Measurements from ENCODE around the gene PVALEF.

Gene PVALEF

DNA sequence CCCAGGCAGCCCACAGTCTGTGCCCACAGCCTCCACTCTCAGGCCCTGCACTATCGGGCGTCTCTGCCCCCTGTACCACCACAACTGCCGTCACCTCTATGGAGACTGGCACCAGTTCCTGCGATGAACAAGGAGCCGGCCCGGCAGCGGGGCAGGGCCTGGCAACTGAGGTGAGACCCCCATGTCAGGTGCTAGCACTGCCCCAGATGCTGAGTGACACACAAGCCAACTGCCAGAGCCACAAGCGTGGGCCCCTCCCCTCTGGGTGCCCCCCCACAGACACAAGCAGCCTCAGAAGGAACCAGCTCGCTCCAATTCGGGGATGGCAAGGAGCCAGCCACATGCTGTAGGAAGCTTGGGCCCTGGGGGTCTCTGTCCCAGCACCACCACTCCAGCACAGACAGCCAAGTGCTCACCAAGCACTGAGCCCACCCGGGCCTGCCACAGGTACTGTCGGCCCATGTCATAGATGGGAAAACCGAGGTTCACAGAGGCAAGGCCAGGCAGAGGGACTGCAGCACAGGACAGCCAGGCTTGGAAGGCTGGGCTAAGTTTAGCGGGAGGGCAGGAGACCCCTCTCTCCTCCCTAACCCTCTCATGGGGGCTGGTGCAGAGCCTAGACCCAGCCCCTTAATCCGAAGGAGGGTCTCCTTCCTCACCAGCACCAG lies 1.5 kb upstream of the PVALEF start:
- no peak for DNase-seq

DNA sequence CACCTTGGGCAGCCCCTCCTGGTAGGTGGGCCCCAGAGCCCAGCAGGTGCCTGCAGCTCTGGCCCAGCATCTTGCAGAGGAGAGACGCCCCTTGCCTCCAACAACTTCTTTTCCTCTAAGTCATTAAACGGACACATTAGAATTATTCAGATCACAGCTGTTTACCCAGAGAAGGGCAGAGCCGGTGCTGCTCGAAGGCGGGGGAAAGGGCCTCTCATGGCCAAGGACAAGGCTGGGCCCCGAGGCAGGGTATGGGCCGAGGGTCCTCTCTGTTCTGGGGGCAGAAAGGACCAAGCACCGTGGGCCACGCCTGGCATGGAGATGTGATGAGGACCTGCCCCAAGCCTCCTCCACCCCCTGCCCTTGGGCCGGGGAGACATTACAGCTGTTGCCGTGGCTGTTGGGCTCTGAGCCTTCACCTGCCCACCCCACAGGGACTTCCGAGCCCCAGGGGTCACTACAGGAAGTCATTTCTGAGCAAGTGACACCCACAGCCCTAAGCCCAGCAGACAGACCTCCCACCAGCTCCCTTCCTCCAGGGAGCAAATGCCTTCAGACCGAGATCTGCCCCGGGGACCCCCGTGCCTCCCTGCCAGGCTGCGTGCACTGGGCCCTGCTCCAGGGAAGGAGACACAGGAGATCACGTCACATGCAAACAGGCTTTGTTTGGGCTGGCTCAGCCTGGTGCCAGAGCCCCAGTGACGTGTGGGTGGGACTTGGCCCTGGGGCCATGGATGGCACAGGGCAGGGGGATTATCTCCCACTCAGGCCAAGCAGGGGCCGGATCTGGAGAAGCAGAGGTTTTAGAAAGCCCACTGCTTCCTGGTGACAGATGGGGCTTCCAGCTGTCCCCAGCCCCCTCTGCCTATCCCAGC lies 699 bp upstream of the PVALEF start:
- DNase-seq = no peak

DNA sequence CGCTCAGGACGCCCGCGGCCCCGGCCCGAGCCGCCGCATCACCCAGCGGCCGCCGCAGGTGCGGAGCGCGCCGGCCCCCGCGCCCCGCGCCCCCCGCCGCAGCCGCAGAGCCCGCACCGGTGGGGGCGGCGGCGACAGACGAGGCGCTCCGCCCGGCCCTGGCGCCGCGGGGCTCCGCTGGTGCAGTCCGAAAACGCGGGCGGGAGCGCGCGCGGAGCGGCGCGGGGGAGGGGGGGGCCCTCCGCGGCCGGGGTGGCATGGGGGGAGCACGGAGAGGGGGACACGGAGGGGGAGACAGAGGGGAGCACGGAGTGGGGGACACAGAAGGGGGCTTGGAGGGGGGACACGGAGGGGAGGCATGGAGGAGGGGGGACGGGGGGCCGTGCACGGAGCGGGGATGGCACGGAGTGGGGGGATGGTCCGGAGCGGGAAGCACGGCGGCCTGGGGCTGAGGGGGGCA lies 756 bp downstream of the PVALEF start, which contains the start of gene AATK:
Gene AATK (minus strand): TSS at position 189 of the 460 bp plus-strand sequence. CDS start 229 bp downstream, outside the sequence.
- DNase-seq = no peak

DNA sequence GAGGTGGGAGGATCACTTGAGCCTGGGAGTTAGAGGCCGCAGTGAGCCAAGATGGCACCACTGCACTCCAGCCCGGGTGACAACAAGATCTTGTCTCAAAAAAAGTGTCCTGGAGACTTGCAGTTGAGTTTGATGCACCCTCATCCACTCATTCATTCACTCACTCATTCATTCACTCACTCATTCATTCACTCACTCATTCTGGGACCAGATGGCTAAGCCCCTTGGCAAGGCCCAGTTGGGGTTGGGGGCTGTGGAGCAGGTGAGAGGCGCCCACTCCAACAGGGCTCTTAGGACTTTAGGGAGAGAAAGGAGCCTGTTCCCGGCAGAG lies 1.9 kb downstream of the PVALEF start:
- DNase-seq = no peak

DNA sequence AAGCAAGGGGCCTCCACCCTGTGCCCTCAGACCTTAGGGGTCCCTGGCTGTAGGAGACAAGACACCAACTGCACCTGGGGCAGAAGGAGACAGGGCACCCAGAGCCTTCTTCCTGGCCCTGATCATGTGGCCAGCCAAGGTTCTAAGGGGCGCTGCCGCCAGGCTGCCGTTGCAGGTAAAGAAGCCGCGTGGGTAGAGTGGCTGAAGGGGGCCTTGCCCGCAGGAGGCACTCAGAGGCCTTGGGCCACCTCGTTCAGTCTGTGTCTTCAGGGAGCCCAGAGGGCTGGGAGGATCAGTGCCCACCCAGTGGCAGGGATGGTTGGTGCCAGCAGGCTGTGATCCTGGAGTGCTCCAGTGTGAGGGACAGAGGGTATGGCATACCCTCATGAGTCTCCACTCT lies 2.3 kb downstream of the PVALEF start:
- DNase-seq = no peak

DNA sequence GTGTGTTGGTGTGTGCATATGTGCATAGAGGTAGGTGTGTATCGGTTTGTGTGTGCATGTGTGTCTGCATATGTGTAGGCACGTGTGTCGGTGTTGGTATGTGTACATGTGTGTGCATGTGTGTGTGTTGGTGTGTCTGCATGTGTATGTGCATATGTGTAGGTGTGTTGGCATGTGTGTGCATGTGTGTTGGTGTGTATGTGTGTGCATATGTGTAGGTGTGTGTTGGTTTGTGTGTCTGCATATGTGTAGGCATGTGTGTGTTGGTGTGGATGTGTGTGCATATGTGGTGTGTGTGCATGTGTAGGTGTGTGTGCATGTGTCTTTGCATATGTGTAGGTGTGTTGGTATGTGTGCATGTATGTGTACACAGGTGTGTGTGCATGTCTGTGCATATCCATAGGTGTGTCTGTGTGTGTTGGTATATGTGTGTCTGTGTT lies 4.6 kb downstream of the PVALEF start:
- no peak for DNase-seq

DNA sequence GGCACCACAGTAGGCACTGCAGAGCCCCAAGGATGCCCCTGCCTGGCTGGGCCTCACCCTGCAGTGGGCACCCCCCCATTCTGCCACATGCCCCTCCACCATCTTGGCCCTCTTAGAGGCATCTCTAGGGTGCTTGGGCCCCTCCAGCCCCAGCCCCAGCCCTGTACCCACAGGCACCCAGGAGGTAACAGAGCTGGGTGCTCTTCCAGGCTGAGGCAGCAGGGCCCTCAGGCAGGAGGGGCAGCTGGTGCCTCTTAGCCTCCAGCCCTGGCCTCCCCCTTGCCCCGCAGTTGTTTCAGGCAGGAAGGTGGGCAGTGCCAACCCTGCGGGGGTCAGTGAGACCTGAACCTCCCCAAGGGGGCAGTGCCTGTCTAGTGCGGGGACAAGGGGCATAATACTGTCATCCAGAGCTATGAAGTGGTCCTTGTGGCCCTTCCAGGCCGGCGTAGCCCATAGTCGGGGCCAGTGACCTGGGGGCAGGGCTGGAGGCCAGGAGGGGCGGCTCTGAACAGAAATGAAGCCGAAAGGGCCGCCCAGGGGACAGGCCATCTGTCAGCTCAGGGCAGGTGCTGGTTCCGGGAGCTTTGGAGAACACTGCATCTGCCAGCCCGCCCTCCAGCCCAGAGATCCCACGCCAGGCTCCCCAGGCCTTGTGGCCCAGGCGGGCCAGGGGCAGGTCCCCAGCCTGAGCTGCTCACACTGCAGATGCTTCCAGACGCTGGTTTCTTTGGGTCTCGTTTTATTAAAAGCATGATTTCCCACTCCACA lies 5.6 kb downstream of the PVALEF start:
- no peak for DNase-seq

DNA sequence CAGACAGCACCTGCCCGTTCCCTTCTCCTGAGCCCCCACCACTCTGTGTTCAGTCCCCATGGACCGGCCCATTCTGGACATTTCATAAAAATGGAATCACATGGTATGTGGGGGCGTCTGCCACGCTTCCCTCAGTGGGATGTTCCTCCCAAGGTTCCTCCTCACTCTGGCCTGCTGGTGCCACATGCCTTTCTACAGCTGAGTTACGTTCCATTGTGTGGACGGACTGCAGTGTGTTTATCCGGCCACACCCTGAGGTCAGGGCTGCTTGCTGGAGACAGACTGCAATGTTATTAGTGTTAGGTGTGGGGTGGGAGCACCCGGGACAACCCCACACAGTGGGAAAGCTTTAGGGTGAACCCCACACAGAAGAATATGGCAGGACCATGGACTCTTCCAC lies 6.6 kb downstream of the PVALEF start:
- no peak for DNase-seq

DNA sequence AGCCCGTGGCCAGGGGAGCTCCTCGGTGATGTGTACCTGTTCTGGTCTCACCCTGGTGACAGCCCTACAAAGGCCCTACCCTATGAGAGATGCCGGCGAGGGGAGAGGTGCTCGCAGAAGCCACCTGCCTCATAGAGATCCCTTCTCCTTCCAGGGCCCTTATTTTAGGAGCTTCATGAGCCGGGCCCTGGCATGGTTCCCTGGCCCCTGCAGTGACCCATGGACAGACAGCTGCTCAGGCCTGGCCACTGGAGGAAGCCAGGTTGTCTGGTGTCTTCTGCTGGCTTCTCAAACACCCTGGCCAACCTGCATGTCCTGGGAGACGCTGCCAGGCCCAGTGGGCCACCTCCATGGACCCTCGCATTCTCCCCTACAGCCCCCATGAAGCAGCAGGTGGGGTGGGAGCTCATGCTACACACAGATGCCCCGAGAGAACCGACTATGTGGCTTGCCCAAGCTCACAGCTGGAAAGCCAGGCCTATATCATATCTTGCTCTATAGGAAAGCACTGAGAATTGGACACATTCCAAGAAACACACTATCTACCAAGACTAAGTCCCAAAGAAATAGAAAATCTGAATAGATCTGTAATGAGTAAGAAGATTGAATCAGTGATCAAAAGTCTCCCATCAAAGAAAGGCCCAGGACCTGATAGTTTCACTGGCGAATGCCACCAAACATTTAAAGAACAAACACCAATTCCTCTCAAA lies 7.9 kb downstream of the PVALEF start:
- DNase-seq = no peak

DNA sequence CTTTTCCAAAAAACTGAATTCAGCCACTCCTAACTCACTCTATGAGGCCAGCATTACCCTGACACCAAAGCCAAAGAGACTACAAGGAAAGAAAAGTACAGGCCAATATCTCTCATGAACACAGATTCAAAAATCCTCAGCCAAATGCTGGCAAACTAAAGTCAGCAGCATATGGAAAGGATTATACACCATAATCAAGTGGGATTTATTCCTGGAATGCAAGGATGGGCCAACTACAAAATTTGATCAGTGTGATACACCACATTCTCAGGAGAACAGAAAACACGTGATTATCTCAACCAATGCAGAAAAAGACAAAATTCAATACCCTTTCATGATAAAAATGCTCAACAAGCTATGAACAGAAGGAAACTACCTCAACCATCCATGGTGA lies 8.5 kb downstream of the PVALEF start:
- DNase-seq = no peak

DNA sequence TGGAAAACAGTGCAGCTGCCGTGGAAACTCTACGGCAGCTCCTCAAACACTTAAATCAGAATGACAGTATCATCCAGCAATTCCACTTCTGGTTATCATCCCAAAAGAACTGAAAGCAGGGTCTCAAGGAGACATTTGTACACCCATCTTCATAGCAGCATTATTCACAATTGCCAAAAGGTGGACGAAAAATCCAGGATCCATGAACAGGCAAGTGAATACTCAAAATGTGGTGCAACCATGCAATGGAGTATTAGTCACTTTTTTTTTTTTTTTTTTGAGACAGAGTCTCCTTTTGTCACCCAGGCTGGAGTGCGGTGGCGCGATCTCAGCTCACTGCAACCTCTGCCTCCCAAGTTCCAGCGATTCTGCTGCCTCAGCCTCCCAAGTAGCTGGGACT lies 11.4 kb downstream of the PVALEF start:
- DNase-seq = no peak

DNA sequence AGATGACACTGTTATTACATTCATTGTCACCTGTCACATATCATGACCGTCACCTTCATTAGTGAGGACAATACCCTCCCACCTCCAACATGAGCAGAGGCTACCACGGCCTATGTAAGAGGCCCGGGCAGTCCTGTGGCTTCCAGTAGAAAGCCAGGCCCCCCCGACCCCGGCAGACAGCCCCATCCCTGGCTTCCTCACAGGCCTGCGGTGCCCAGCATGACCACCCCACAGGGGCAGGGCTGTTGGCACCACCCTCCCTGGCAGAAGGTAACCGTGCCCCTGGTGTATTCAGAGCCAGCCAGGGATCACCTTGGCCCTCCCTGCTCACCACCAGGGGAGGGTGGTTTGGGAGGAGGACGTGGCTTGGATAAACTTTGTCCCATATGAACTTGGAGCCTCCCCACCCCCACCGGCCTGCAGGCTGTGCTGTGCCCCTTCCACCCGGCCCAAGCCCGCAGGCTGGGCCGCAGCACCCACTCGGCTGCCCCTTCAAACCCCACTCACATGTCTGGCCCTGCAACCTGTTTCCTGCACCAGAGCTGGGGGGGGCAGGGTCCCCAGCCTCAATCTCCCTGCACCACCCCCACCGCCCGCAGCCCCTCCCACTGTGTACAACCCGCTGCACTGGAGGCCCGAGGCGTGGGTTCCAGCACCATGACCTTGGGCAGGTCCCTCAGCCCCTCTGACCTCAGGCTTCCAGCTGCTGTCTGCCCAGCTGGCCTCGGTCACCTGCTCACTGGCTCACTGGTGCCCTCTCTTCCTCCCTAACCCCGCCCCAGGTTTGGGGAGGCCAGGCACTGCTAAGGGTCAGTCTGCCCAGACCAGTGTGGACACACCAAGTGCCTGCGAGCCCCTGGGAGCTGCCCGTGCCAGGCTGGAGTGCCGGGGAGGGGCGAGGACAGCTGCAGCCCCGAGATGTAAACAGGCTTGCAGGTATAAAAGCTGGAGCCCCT lies 13.1 kb downstream of the PVALEF start:
- DNase-seq = no peak

DNA sequence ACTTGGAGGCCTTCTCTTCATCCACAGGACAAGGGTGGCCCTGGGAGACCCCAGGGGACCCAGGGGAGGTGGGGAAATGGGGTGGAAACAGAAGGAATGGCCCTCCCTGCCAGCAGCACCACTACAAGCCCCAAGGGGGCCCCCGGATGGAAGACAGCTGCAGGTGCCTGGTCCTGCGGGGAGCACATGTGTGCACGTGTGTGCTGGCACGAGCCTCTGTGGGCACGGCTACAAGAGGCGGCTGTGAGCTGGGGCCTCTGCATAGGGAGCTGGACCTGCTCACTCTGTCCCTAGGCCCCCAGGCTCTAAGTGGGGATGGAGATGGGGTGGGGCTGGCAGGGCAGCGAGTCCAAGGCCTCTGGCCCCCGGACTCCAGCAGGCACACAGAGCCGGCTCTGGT lies 13.9 kb downstream of the PVALEF start:
- DNase-seq = no peak

DNA sequence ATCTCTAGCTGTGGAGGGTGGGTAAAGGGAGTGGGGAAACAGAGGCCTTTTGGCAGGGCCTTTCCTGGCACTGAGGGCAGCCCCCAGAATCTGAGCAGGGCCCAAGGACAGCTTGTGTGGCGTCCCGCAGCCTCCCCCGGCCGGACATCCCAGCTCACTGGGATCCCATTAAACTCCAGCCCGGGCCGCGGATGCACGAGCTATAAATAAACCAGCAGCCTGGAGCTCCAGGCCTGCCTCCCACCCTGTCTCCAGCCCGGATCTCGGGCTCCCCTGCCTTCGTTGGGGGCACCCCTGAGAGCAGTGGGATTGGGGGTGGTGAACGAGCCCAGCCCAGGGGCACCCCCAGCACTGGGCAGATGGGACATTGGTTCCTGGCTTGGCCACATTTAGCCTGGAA lies 14.6 kb downstream of the PVALEF start:
- DNase-seq = no peak

DNA sequence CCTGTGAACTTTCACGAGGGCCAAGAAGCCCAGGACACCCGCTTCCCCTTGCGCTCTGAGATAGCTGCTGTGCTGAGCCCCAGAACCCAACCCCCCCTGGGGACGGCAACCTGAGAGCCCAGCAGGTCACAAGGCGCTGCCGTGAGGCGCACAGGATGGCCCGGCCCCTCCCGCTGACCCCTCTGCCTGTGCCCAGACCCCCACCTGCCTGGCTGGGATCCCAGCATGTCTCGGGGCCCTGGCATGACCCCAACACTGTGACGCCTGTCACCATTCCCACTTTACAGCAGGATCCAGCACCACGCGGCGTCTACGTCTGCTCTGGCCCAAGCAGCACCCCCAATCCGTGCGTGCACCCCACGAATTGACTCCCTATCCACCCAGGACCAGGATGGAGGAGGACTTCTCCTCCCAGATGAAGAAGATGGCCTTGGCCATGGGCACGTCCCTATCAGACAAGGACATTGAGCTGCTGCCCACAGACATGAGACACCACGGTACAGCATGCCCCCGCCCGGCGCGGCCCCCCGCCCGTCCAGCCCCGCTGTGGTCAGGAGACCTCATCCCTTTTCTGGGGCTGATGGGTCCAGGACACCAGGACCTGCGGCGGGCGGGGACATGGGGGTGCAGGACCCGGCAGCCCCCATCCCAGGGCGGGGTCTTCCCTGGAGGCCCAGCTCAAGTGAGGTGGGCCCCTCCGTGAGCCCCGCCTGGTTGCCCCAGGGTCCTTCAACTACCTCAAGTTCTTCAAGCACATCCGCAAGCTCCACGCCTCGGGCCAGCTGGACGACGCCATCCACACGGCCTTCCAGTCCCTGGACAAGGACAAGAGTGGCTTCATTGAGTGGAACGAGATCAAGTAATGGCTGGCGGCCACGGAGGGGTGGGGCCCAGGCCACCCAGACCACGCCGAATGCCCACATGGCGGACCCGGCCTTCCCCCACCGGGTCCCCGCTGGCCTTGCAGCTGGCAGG lies 15.8 kb downstream of the PVALEF start:
- no peak for DNase-seq

DNA sequence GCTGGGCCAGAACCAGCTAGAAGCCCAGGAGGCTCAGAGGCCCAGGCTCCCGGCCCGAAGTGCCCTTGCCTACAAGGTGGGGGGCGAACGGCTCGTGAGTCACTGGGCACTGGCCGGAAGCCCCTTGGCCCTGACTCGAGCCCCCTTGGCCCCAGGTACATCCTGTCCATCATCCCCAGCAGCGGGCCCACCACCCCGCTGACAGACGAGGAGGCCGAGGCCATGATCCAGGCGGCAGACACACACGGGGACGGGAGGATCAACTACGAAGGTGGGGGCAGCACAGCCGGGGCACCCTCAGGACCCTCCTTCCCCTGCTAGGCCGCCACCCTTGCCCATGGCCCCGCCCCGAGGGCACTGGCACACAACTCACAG lies 16.5 kb downstream of the PVALEF start:
- DNase-seq = no peak

DNA sequence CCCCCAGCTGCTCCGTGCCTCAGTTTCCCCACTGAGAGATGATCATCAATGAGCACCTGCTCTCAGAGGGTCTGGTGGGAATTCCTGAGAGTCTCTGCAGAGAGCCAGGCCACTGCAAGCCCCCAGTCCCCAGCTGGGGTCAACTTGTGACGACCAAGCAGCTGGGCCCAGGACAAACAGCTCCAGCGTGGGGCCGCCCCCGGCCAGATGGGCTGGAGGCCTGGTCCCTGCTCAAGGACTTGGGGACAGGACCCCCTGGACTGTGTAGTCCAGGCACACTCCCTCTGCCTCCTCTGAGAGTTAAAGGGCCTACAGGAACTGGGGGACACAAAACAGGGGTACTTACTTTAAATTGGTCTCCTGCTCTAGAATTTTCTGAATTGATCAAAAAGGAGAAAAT lies 17.3 kb downstream of the PVALEF start:
- DNase-seq = no peak

DNA sequence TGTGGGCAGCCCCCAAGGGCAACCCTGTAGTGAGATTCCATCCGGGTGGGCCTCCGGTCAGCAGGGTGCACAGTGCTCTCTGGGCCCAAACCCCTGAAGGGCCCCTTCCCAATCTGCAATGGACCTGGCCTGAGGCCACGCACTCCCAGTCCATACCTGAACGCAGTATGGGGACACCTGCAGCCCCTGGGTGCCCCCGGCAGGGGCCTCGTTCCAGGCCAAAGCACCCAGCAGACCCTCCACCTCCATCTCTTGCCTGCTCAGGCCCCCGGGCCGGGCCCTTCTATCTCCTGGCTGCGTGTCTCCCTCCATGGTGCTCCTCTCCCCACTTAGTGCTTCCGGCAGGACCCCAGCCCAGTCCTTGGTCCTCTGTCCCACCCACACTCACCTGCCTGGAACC lies 18.0 kb downstream of the PVALEF start:
- no peak for DNase-seq

DNA sequence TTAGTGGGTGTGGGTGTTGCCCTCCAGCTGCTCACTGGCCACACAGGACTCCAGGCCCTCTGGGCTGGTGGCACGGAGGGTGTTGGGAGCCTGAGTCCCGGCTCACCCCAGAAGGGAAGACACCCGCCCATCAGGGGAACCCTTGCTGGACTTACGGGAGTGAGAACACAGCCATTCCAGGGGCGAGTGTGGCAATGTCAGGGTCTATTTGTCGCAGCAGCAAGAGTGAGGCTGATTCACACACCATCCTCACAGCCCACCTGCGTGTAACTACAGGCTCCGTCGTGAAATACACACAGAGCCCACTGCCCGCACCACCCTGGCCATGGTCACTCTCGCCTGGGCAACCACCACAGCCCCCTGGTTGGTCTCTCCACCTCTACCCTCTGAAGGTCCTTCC lies 18.5 kb downstream of the PVALEF start:
- no peak for DNase-seq

DNA sequence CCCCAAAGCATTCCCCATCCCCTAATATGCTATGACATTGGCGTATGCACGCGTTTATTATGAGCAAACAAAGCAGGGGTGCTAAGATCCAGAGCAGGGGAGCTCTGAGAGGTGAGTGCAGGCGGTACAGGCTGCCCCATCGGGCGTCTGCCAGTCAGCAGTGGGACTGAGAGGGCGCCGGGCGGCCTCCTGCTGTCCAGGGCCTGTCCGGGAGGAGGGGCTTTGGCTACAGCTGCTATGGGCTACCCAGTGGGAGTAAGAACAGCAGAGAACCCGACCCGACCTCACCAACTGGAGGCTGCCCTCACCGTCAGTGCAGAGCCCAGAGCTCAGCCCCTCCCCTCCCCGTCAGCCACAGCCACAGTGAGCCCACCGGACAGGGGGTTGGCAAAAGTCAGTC lies 19.2 kb downstream of the PVALEF start:
- DNase-seq = no peak

DNA sequence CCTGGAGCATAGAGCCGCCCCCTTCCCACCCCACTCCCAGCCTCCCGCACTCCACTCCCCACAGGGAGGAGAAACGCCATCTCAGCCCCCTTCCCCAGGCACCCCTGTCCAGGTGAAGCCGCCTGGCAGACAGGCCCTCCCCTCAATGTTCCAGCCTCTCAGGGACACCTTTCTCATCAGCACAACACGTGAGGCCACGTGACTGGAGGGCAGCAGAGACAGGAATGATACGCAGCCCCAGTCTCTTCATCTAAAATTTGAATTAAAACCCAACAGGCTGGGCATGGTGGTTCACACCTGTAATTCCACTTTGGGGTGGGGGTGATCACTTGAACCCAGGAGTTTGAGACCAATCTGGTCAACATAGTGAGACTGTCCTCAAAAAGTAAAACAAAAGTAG lies 20.9 kb downstream of the PVALEF start:
- DNase-seq = no peak
